ENCODE data around the gene LIMK2. TPM values are rescaled to one million over a fixed set of nuclear protein-coding genes. Genes with fewer than 3 reads are reported as not detected.

The LIMK2 gene
- total RNA-seq, 1 experiment from 2014 or later = 27.9 TPM

DNA sequence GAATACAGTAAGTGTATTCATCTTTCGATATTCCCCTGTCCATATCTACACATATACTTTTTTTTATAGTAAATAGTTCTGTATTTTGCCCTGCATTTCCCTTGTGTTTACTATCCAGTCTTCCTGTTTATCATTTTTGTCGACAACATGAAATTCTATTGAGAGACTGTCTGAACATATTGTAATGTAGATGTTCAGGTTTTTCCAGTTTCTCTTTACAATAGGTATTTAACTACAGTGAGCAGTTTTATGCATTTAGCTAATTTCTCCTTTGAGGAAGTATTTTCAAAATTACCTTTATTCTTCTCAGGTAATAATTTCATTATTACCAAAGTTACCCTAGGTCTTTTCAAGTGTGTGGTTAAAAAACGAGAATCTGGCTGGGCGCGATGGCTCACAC is 63.5 kb downstream of the LIMK2 start:
- POLR2A ChIA-PET (ENCODE audit: low non-redundant PET) = no interaction called here
- TF ChIP-seq EZH2 (IDR thresholded peaks at IDR 0.05; ENCODE audit: borderline replicate concordance, low read depth, low read length, poor library complexity, severe bottlenecking) = no peak
- BruUV-seq (replicated peaks) = no TSS peak
- H3K27ac ChIP-seq (ENCODE audit: low read depth, low read length, poor library complexity, severe bottlenecking) = no peak overlapping the region
- peaks cover 14% of the 10 kb centered on the region for H3K36me3 ChIP-seq (ENCODE audit: insufficient read depth, low read length, poor library complexity, severe bottlenecking)
- no peaks in the 10 kb centered on the region for H3K27me3 ChIP-seq (replicated peaks; ENCODE audit: insufficient read depth, low read depth, low read length, poor library complexity)
- H3K9me3 ChIP-seq (ENCODE audit: low read depth, low read length, poor library complexity, severe bottlenecking) = no peaks in the 10 kb centered on the region
- intact Hi-C loops (cut with micrococcal nuclease; ENCODE audit: unreplicated experiment) = no loop called here
- H3K4me1 ChIP-seq (ENCODE audit: insufficient read depth, low read length, poor library complexity, severe bottlenecking) = no peaks in the 10 kb centered on the region
- CTCF ChIA-PET = no interaction called here
- DNase-seq (ENCODE audit: low spot score) = no peak
- no peak overlapping the region for H3K4me3 ChIP-seq (ENCODE audit: low read depth, low read length, poor library complexity, severe bottlenecking)

DNA sequence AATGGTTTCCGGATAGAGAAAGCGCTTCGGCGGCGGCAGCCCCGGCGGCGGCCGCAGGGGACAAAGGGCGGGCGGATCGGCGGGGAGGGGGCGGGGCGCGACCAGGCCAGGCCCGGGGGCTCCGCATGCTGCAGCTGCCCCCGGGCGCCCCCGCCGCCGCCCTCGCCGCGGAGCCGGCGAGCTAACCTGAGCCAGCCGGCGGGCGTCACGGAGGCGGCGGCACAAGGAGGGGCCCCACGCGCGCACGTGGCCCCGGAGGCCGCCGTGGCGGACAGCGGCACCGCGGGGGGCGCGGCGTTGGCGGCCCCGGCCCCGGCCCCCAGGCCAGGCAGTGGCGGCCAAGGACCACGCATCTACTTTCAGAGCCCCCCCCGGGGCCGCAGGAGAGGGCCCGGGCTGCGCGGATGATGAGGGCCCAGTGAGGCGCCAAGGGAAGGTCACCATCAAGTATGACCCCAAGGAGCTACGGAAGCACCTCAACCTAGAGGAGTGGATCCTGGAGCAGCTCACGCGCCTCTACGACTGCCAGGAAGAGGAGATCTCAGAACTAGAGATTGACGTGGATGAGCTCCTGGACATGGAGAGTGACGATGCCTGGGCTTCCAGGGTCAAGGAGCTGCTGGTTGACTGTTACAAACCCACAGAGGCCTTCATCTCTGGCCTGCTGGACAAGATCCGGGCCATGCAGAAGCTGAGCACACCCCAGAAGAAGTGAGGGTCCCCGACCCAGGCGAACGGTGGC is 64.5 kb downstream of the LIMK2 start:
- Histone ChIP-seq H3K27ac (ENCODE audit: low read depth, low read length, poor library complexity, severe bottlenecking) (no peak overlapping the region), H3K4me3 (ENCODE audit: low read depth, low read length, poor library complexity, severe bottlenecking) (no peak overlapping the region), H3K36me3 (ENCODE audit: insufficient read depth, low read length, poor library complexity, severe bottlenecking) (peaks cover 14% of the 10 kb centered on the region), H3K4me1 (ENCODE audit: insufficient read depth, low read length, poor library complexity, severe bottlenecking) (no peaks in the 10 kb centered on the region), H3K27me3 (replicated peaks; ENCODE audit: insufficient read depth, low read depth, low read length, poor library complexity) (no peaks in the 10 kb centered on the region), H3K9me3 (ENCODE audit: low read depth, low read length, poor library complexity, severe bottlenecking) (no peaks in the 10 kb centered on the region)
- no peak for TF ChIP-seq EZH2 (IDR thresholded peaks at IDR 0.05; ENCODE audit: borderline replicate concordance, low read depth, low read length, poor library complexity, severe bottlenecking)
- TF ChIP-seq, protein P1, sequence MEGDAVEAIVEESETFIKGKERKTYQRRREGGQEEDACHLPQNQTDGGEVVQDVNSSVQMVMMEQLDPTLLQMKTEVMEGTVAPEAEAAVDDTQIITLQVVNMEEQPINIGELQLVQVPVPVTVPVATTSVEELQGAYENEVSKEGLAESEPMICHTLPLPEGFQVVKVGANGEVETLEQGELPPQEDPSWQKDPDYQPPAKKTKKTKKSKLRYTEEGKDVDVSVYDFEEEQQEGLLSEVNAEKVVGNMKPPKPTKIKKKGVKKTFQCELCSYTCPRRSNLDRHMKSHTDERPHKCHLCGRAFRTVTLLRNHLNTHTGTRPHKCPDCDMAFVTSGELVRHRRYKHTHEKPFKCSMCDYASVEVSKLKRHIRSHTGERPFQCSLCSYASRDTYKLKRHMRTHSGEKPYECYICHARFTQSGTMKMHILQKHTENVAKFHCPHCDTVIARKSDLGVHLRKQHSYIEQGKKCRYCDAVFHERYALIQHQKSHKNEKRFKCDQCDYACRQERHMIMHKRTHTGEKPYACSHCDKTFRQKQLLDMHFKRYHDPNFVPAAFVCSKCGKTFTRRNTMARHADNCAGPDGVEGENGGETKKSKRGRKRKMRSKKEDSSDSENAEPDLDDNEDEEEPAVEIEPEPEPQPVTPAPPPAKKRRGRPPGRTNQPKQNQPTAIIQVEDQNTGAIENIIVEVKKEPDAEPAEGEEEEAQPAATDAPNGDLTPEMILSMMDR (conservative IDR thresholded peaks at IDR 0.05; ENCODE audit: low read depth, low read length) = no peak
- no peak for DNase-seq (ENCODE audit: low spot score)
- BruUV-seq (replicated peaks) = no TSS peak
- POLR2A ChIA-PET (ENCODE audit: low non-redundant PET) = interaction anchor here (0.6 kb wide), 1 partner anchor 680 kb away, joined by 15 read pairs; no protein-coding TSS in a partner anchor
- intact Hi-C loops (cut with micrococcal nuclease; ENCODE audit: unreplicated experiment) = no loop called here
- CTCF ChIA-PET = no interaction called here

DNA sequence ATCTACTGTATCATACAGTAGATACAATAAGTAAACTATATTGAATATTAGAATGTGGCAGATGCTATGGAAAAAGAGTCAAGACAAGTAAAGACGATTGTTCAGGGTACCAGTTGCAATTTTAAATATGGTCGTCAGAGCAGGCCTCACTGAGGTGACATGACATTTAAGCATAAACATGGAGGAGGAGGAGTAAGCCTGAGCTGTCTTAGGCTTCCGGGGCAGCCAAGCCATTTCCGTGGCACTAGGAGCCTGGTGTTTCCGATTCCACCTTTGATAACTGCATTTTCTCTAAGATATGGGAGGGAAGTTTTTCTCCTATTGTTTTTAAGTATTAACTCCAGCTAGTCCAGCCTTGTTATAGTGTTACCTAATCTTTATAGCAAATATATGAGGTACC is 65.6 kb downstream of the LIMK2 start:
- no peak for TF ChIP-seq EZH2 (IDR thresholded peaks at IDR 0.05; ENCODE audit: borderline replicate concordance, low read depth, low read length, poor library complexity, severe bottlenecking)
- TF ChIP-seq, protein P1 (conservative IDR thresholded peaks at IDR 0.05; ENCODE audit: low read depth, low read length) = no peak
- POLR2A ChIA-PET (ENCODE audit: low non-redundant PET) = no interaction called here
- no peaks in the 10 kb centered on the region for H3K27me3 ChIP-seq (replicated peaks; ENCODE audit: insufficient read depth, low read depth, low read length, poor library complexity)
- DNase-seq (ENCODE audit: low spot score) = no peak
- H3K27ac ChIP-seq (ENCODE audit: low read depth, low read length, poor library complexity, severe bottlenecking) = no peak overlapping the region
- no peak overlapping the region for H3K4me3 ChIP-seq (ENCODE audit: low read depth, low read length, poor library complexity, severe bottlenecking)
- BruUV-seq (replicated peaks) = no TSS peak
- H3K4me1 ChIP-seq (ENCODE audit: insufficient read depth, low read length, poor library complexity, severe bottlenecking) = no peaks in the 10 kb centered on the region
- H3K36me3 ChIP-seq (ENCODE audit: insufficient read depth, low read length, poor library complexity, severe bottlenecking) = peaks cover 14% of the 10 kb centered on the region
- intact Hi-C loops (cut with micrococcal nuclease; ENCODE audit: unreplicated experiment) = no loop called here
- no peaks in the 10 kb centered on the region for H3K9me3 ChIP-seq (ENCODE audit: low read depth, low read length, poor library complexity, severe bottlenecking)
- CTCF ChIA-PET = no interaction called here

DNA sequence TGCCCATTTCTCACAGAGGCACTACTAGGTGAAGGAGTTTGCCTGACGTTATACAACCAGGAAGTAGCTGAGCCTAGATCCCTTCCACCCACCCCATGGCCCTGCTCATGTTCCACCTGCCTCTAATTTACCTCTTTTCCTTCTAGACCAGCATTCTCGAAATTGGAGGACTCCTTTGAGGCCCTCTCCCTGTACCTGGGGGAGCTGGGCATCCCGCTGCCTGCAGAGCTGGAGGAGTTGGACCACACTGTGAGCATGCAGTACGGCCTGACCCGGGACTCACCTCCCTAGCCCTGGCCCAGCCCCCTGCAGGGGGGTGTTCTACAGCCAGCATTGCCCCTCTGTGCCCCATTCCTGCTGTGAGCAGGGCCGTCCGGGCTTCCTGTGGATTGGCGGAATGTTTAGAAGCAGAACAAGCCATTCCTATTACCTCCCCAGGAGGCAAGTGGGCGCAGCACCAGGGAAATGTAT is 66.1 kb downstream of the LIMK2 start:
- ChIA-PET POLR2A (ENCODE audit: low non-redundant PET) (no interaction called here), CTCF (no interaction called here)
- TF ChIP-seq, protein P1 (conservative IDR thresholded peaks at IDR 0.05; ENCODE audit: low read depth, low read length) = no peak
- TF ChIP-seq EZH2 (IDR thresholded peaks at IDR 0.05; ENCODE audit: borderline replicate concordance, low read depth, low read length, poor library complexity, severe bottlenecking) = no peak
- DNase-seq (ENCODE audit: low spot score) = no peak
- H3K4me1 ChIP-seq (ENCODE audit: insufficient read depth, low read length, poor library complexity, severe bottlenecking) = no peaks in the 10 kb centered on the region
- H3K4me3 ChIP-seq (ENCODE audit: low read depth, low read length, poor library complexity, severe bottlenecking) = no peak overlapping the region
- H3K27me3 ChIP-seq (replicated peaks; ENCODE audit: insufficient read depth, low read depth, low read length, poor library complexity) = no peaks in the 10 kb centered on the region
- intact Hi-C loops (cut with micrococcal nuclease; ENCODE audit: unreplicated experiment) = no loop called here
- H3K36me3 ChIP-seq (ENCODE audit: insufficient read depth, low read length, poor library complexity, severe bottlenecking) = peaks cover 14% of the 10 kb centered on the region
- H3K9me3 ChIP-seq (ENCODE audit: low read depth, low read length, poor library complexity, severe bottlenecking) = no peaks in the 10 kb centered on the region
- no peak overlapping the region for H3K27ac ChIP-seq (ENCODE audit: low read depth, low read length, poor library complexity, severe bottlenecking)
- BruUV-seq (replicated peaks) = no TSS peak
